Stimulated activated CD4-positive, alpha-beta T cell treated with anti-CD3 and anti-CD28 coated beads, Interleukin-1b, Interleukin-23, amount 100 ng/mL, for 1 hour (primary cell): ENCODE results near the gene BST2.

Experiments used
- DNase-seq, 2 donors: peaks; one replicate each; pipeline ENCODE4 v3.0.0-alpha.2; 2020; ENCODE audit warnings: low read depth in 2 of 2

BST2 gene

GRCh38 chr19:17419621-17420474, 14.4 kb upstream of the BST2 start, which contains the start of gene MVB12A:
TSS of gene MVB12A (plus strand) at chr19:17420047. CDS start at chr19:17420136, 89 bp downstream.
- peak; percentile 86 to 89 for DNase-seq

GRCh38 chr19:17419154-17419620, 13.8 kb upstream of the BST2 start:
- DNase-seq = no peak

GRCh38 chr19:17418710-17419109, 13.3 kb upstream of the BST2 start:
- DNase-seq = no peak

GRCh38 chr19:17415121-17415520, 9.7 kb upstream of the BST2 start:
- DNase-seq = no peak

GRCh38 chr19:17414097-17414496, 8.7 kb upstream of the BST2 start:
- no peak for DNase-seq

- no peak for DNase-seq
These were observed 6.4 kb upstream of the BST2 start for GRCh38 chr19:17411801-17412200.

GRCh38 chr19:17409990-17410389, 4.6 kb upstream of the BST2 start:
- DNase-seq = no peak

GRCh38 chr19:17406887-17407196, 1.4 kb upstream of the BST2 start:
- DNase-seq = no peak

- no peak for DNase-seq
These were observed 836 bp upstream of the BST2 start for GRCh38 chr19:17406046-17406886.

- DNase-seq = no peak
These were observed 695 bp downstream of the BST2 start for GRCh38 chr19:17404621-17405249.

GRCh38 chr19:17404015-17404414, 1.4 kb downstream of the BST2 start:
- DNase-seq = no peak

- no peak for DNase-seq
These were observed 2.2 kb downstream of the BST2 start for GRCh38 chr19:17402982-17403855.

GRCh38 chr19:17401628-17402027, 3.8 kb downstream of the BST2 start:
- DNase-seq = no peak

- no peak for DNase-seq
These were observed 6.4 kb downstream of the BST2 start for GRCh38 chr19:17398902-17399527.

- DNase-seq = peak in 1 of 2 donors; percentile 60
These were observed 10.5 kb downstream of the BST2 start for GRCh38 chr19:17394891-17395415.

- no peak for DNase-seq
These were observed 11.5 kb downstream of the BST2 start, which contains the start of gene CCDC194 for GRCh38 chr19:17393914-17394313. TSS of gene CCDC194 (minus strand) at chr19:17394196. CDS start at chr19:17394158, 38 bp downstream.

- DNase-seq = no peak
These were observed 12.4 kb downstream of the BST2 start for GRCh38 chr19:17393002-17393401.

- DNase-seq = no peak
These were observed 13.9 kb downstream of the BST2 start for GRCh38 chr19:17391371-17392151.

GRCh38 chr19:17390665-17391370, 14.6 kb downstream of the BST2 start:
- DNase-seq = peak; percentile 60 to 82
